Inferior parietal cortex (tissue), 1 donor: ENCODE measurements around the gene MYH7B.
A peak's percentile ranks its signal among the peaks of the same experiment; 100 is the strongest.

ENCODE experiments used
- DNase-seq: peaks from one replicate; pipeline ENCODE4 v3.0.0-alpha.2; 2016; ENCODE audit errors: extremely low spot score

Gene MYH7B

GRCh38 chr20:34992751-34993417 is 37.2 kb downstream of the MYH7B start:
- no peak for DNase-seq

GRCh38 chr20:34993941-34994508 is 38.4 kb downstream of the MYH7B start:
- no peak for DNase-seq

GRCh38 chr20:34994509-34995131 is 39.0 kb downstream of the MYH7B start:
- no peak for DNase-seq

- DNase-seq = no peak
These were observed 39.5 kb downstream of the MYH7B start for GRCh38 chr20:34995192-34995591.

GRCh38 chr20:34995696-34996095 is 40.0 kb downstream of the MYH7B start:
- no peak for DNase-seq

- no peak for DNase-seq
These were observed 40.8 kb downstream of the MYH7B start for GRCh38 chr20:34996243-34997028.

GRCh38 chr20:34997131-34997561 is 41.5 kb downstream of the MYH7B start:
- DNase-seq = peak; percentile 58

GRCh38 chr20:34997774-34998173 is 42.1 kb downstream of the MYH7B start:
- DNase-seq = no peak

GRCh38 chr20:34998331-34998950 is 42.8 kb downstream of the MYH7B start:
- DNase-seq = no peak

- no peak for DNase-seq
These were observed 43.4 kb downstream of the MYH7B start for GRCh38 chr20:34999021-34999451.

GRCh38 chr20:34999782-35000181 is 44.1 kb downstream of the MYH7B start:
- DNase-seq = no peak

- no peak for DNase-seq
These were observed 44.7 kb downstream of the MYH7B start for GRCh38 chr20:35000311-35000921.

- no peak for DNase-seq
These were observed 45.4 kb downstream of the MYH7B start for GRCh38 chr20:35000922-35001595.

- DNase-seq = no peak
These were observed 46.1 kb downstream of the MYH7B start for GRCh38 chr20:35001596-35002362.

GRCh38 chr20:35002426-35003210 is 47.0 kb downstream of the MYH7B start:
- no peak for DNase-seq

GRCh38 chr20:35003211-35004031 is 47.8 kb downstream of the MYH7B start:
- no peak for DNase-seq

GRCh38 chr20:35004051-35004725 is 48.5 kb downstream of the MYH7B start:
- no peak for DNase-seq
